HL-60/S4 treated with phorbol 12-myristate 13-acetate at 8.2 ng/mL for 4 days and 3 days (cell line): ENCODE data around the gene OR8J3.
"Not testable (repeated sequence)": the region's sequence is repeated elsewhere in the genome, so short reads cannot be mapped to it uniquely, and the experiment has no call there.

Source experiments
- in situ Hi-C: fragments of 300-500 bp; cut with MboI; formaldehyde crosslinking; loops from 2 replicates; pipeline ENCODE4 v1.15.0; 2022; ENCODE audit warnings: low sequenced_read_pairs

Gene OR8J3, protein sequence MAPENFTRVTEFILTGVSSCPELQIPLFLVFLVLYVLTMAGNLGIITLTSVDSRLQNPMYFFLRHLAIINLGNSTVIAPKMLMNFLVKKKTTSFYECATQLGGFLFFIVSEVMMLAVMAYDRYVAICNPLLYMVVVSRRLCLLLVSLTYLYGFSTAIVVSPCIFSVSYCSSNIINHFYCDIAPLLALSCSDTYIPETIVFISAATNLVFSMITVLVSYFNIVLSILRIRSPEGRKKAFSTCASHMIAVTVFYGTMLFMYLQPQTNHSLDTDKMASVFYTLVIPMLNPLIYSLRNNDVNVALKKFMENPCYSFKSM

DNA sequence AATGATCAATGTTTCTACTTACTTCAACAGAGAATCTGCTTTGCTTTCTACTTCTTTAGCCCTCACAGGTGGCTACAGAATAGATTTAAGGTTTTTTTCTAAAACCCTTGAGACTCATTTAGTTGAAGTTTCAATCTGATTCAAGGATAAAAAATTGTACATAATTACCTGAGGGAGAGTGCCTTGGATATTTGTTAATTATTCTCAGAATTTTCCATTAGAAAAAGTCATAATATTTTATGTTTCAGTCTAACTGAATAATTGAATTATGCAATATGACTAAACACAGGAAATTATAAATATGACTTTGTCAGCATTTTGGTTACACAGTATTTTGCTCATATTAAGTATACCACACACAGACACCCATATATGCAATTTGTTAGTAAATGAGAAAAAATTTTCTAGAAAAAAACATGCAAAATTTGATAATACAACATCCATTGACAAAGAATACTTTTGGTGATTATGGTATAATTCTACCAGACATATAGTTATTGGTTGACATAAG lies at the start of gene OR8J3:
TSS of gene OR8J3 (minus strand) at position 51 of the 511 bp plus-strand sequence. CDS start 2,483 bp downstream, outside the sequence.
- in situ Hi-C loops = no loop called here

DNA sequence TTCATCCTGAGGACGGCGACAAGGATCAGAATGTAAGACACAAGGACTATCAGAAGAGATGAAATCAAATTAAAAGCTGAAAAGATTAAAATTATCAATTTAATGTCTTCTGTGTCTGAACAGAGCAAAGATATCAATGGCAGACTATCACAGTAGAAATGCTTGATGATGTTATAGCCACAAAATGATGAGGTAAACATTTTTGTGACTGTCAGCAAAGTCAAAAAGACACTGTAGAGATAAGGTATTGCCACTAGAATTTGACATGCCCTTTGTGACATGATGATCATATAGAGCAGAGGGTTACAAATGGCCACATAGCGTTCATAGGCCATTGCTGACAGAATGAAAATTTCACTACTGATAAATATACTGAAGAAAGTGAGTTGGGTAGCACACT lies 48.6 kb upstream of the OR8J3 start:
- in situ Hi-C loops = no loop called here

DNA sequence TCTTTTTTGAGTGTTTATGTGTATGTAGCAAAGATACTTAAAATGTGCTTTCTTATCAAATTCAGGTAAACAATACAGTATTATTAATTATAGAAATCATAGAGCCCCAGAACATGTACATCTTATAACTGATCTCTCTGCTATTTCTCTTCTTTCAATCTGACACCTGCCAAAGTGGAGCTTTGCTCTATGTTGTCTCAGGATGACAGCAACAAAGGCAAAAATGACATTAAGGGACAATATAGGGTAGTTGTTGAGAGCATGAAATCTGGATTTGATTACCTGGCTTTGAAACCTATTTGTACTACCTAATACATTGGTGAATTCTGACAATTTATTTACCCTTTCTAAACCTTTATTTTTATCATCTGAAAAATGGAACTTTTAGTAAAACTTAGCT lies 43.5 kb upstream of the OR8J3 start:
- in situ Hi-C loops = no loop called here

DNA sequence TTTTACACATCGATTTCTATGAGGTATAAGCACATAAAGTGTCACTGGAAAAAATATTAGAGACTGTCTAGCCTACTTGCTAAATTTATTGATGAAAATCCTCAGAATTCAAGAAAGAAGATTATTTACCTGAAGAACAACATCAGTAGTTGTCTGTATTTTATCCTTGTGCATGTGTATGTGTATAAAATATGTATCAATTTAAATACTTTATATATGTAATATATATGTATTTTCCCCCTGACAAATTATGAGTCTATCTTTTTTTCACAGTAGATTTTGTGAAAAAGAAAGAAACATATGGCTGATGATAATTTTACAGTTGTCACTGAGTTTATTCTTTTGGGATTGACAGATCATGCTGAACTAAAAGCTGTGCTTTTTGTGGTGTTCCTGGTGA lies 36.3 kb upstream of the OR8J3 start, which contains the start of gene OR5J2:
TSS of gene OR5J2 (plus strand) at position 301 of the 400 bp plus-strand sequence. CDS start at position 301, 0 bp downstream.
- in situ Hi-C loops = no loop called here

DNA sequence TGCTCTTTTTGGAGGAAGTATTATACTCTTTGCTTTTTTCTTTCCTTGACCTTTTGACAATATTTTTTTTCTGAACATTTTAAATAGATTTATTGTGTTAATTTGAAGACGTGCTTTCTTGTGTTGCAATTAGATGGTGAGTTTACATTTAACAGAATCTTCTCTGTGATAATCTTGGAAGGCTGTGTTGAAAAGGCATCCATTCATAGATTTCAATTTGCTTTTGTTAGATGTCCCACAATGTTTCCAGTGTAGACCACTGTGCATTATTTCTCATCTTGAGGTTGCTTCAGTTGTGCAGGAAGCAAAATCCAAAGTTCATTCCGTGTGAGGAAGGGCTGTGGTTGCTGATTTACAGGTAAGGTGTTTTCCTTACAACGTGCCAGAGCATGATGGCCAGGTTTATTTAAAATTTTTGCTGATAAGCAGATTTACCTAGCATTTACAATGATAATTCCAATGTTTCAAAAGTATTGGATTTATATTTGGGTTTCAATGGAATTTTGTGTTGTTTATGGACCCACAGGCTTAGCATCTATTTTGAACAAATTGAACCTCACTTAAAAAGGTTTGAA lies 32.3 kb upstream of the OR8J3 start:
- in situ Hi-C loops = no loop called here

DNA sequence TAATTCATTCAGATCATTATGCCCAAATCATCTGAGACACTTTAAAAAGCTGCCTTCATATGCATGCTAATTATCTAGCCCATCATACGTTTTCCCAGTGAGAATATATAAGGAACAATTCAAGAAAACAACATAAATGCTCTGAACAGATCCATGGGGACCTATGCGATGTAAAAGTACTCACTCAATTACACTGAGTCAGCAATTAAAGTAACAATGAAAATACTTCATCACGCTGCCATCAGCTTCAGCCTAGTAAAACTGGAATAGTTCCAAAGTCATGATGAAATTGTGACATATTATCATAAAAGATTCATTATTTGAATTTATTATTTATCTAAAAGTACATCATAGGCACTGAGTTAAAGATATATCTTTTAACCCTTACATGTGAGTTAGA lies 23.8 kb upstream of the OR8J3 start:
- in situ Hi-C loops = no loop called here

DNA sequence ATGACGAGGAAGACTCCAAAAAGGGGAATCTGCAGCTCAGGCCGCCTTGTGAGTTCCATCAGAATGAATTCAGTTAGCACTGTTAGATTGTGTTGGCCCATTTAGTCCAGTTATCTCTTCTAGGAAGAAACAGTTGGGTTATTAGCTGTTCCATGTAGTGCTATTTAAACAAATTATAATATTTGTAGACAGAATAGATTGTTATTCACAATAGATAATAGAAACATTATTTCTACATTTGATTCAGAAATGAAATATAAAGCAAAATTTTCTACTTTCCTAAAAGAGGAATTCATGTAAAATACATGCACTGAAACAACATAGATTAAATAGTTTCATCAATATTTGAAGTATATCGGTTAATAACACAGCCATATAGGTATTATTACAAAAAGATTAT lies 20.2 kb upstream of the OR8J3 start, which contains the start of gene OR8K5:
TSS of gene OR8K5 (minus strand) at position 101 of the 400 bp plus-strand sequence. CDS start at position 101, 0 bp downstream.
- in situ Hi-C loops = no loop called here

DNA sequence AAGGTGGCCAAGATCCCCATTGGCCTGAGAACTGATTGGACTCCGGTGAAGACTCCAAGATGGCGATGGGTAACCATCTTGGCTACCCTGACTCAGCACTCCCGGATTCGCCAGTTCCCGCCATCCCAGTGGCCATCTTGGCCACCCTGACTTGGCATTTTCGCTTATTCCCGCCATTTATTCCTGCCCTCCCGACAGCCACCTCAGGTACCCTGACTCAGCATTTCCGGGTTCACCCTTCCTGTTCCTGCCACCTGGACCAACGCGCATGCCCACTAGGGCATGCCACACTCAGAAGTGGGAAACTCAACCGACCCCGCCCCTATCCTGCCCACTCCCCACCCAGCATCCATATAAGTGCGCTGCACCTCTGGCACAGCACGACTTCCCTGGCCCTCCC lies 12.3 kb upstream of the OR8J3 start:
- in situ Hi-C loops = no loop called here

DNA sequence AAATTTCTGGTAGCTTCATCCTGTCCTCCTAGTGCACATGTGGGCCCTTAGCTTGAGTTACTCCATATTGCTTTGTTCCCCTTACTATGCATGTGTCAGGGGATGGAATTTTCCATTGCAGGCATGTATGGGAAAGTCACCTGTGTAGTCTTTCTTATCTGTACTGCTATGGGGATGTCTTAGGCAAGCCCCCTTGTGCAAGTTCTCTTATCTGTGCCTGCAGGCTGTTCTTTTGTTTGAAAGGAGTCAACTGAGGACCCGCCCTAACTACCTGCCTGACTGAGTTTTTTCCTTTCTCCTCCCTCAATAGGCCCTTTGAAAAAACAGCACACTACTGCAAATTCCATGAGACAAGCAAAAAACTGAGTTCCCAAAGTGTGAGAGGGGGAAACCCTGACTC lies 11.4 kb upstream of the OR8J3 start:
- in situ Hi-C loops = no loop called here

DNA sequence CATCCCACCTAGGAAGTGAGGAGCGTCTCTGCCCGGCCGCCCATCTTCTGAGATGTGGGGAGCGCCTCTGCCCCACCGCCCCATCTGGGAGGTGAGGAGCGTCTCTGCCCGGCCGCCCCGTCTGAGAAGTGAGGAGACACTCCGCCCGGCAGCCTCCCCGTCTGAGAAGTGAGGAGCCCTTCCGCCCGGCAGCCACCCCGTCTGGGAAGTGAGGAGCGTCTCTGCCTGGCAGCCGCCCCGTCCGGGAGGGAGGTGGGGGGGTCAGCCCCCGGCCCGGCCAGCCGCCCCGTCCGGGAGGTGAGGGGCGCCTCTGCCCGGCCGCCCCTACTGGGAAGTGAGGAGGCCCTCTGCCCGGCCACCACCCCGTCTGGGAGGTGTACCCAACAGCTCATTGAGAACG lies 3.7 kb upstream of the OR8J3 start:
- in situ Hi-C loops = not testable (repeated sequence)

DNA sequence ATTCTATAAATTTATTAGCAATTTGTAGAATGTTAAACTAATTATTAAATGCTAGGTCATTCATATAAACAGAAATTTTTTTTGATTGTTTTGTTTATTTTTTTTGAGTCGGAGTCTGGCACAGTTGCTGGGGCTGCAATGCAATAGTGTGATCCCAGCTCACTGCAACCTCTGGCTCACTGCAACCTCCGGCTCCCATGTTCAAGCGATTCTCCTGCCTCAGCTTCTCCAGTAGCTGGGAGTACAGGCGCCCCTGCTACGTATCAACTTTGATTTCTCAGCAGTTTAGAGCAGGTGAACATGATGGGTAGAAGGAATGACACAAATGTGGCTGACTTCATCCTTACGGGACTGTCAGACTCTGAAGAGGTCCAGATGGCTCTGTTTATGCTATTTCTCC lies 17.9 kb downstream of the OR8J3 start, which contains the start of gene OR8H3:
TSS of gene OR8H3 (plus strand) at position 301 of the 400 bp plus-strand sequence. CDS start at position 301, 0 bp downstream.
- in situ Hi-C loops = no loop called here

DNA sequence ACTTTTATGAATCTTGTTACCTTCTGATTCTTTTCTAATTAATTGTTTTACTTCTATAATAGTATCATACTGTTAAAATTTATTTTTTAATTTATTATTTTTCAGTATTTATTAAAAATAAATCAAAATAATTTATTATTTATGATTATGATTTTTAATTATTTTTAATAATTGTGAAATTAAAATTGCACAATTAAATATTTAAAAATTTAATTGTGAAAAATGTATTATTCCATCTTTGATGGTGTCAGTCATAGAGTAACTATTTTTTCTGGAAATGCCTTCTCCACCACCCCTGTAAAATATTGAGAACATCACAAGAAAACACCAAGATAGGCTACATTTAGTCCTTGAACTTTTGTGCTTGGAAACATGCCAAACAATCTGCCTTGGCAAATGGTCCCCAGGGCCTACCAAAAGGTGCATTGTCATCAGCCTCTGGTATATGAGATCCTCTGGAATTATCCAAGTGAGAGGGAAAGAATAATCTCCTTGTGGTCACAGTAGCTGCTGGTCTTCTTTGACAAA lies 36.7 kb downstream of the OR8J3 start, which contains the start of gene OR8H2:
TSS of gene OR8H2 (plus strand) at position 478 of the 528 bp plus-strand sequence. CDS start 1,356 bp downstream, outside the sequence.
- in situ Hi-C loops = no loop called here

DNA sequence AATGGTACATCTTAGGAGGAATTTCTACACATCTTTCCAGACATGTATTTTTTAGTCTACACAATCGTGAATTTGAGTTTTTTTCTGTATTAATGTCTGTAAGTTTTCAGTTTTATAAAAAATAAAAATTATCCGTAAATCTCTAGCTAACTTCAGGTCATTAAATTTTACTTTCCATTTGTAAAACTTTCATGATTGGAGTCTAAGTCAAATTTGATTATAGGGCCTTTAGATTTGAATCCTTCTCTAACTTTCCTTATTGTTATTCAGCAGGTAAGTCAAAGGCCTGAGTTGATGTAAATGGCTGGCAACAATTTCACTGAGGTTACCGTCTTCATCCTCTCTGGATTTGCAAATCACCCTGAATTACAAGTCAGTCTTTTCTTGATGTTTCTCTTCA lies 47.0 kb downstream of the OR8J3 start, which contains the start of gene OR8I2:
TSS of gene OR8I2 (plus strand) at position 301 of the 400 bp plus-strand sequence. CDS start at position 301, 0 bp downstream.
- in situ Hi-C loops = no loop called here

DNA sequence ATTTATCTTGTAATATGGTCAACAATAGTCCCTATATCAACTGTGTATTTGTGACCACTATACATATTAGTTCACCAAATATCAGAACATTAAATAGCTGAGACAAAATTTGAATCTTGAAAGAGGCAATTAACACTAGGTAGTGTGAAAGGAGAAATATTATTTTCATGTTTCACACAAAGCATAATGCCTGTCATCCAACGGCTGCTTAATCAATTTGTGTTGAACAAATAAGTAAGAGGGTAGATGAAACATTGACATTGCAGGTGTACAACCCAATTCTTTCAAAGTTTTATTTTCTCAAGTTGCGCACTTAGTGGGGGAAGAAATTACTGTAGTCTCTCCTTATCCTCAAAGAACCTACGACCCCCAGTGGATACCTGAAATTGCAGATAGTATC lies 50.3 kb downstream of the OR8J3 start:
- in situ Hi-C loops = no loop called here
